DMS79 treated with DMSO at 0.1 percent for 48 hours (cell line): ENCODE results near the gene GPR89B.
A peak's percentile ranks its signal among the peaks of the same experiment; 100 is the strongest.
"Not testable (repeated sequence)": the region's sequence is repeated elsewhere in the genome, so short reads cannot be mapped to it uniquely, and the experiment has no call there.

Experiments used
- DNase-seq: peaks from one replicate; lab custom pipeline; 2025; lab: John Stamatoyannopoulos, UW

GPR89B gene

DNA sequence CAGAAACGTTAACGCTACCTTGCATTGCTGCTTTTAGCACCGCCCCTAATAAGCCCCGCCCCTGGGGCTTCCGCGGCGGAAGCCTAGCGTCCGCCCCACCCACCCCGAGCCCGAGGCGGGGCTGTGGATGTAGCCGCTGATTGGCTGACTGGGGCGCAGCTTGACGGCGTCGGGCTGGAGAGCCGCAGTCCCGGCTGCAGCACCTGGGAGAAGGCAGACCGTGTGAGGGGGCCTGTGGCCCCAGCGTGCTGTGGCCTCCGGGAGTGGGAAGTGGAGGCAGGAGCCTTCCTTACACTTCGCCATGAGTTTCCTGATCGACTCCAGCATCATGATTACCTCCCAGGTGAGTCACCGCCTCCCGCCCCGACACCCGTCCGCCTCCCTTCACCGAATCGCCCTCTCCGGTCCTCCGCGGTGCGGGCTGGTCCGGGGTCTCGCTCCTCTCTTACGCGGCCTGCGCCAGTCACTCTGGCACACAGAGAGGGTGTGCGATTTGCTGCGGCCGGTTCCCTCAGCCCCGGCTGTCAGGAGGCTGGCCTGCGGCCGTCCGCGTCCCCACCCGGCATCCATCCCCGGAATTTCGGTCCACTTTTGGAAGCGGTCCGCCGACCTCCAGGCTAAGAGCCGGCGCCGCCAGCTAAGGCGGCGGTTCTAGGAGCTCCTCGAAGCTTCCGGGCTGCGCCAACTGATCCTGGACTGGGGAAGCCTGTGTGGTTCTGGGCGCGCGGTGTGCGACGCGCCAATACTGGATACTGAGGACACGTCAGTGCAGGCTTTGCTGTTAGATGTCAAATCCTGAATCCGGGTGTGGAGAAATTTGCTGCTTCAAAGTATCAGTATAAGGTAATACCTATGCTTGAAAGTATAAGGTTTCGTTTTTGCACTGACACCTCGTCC lies at the start of gene GPR89B:
Gene GPR89B (plus strand): TSS at position 185 of the 897 bp plus-strand sequence. CDS start 117 bp downstream, at position 302.
- DNase-seq: peak; percentile 61

DNA sequence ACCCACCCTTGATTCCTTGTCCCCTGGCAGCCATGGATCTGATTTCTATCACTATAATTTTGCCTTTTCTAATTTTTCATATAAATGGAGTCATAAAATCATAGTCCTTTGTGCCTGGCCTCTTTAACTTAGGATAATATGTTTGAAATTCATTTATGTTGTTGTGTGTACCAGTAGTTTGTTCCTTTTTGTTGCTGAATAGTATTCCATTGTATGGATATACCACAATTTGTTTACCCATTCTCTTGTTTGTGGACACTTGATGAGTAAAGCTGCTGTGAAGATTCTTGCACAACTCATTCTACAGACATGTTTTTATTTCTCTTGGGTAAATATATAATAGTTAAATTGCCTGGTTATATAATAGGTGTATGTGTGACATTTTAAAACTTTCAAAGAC lies 48.3 kb upstream of the GPR89B start:
- no peak for DNase-seq

DNA sequence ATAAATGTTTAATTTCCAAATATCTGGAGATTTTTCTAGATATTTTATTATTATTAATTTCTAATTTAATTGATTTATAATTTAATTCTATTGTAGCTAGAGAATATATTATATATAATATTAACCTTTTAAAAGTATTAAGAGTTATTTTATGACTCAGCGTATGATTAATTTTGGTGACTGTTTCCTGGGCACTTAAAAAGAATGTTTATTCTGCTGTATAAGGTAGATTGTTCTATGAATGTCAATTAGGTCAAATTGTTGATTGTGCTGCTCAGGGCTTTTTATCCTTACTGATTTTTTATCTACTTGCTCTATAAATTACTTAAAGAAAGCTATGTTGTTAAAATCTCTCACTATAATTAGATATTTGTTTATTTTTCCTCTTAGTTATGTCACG lies 45.7 kb upstream of the GPR89B start:
- no peak for DNase-seq

DNA sequence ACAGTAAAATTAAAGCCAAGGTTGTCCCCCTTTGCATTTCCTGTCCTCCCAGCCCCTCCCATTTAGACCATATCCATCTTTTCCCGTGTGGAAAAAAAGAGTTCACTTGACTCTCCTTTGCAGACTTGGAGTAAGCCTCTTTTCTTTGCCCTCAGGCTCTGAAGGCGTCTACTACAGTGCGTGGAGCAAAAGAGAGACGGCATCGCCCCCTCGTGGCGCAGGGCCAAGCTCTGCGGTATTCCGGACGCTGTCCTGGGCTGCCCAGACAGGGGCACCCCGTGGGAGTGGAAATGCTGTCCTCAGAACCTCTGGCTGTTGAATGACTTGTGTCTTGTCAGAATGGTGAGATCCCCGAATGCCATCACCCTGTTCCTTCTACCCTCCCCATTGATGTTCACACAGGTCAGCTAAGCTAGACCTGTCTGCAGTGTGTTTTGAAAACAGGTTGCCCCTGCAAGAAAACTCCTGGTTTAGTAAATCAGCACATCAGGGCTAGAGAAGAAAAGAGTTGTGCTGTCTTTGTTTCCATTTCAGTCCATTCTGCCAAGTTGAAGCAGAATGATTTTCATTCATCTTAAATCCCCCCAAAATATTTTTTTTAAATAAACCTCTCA lies 37.9 kb upstream of the GPR89B start:
- peak; percentile 45 for DNase-seq

DNA sequence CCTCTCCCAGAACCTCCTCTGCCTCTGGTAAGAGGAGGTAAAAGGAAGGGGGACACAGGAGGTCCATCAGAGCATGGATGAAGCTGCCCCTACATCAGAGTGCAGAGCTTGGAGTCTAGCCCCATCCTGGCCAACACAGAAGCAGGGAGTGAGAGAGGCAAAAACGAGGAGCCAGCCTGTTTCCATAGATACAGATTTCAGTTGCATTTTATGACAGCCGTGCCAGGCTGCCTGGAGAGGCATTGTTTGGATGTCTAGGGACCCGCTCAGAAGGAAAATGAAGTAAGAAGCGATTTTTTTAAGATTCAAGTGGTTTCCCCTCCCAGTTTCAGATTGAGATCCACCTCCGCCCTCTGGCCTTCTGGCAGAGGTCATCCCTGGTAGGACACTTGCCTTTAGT lies 37.1 kb upstream of the GPR89B start:
- no peak for DNase-seq

DNA sequence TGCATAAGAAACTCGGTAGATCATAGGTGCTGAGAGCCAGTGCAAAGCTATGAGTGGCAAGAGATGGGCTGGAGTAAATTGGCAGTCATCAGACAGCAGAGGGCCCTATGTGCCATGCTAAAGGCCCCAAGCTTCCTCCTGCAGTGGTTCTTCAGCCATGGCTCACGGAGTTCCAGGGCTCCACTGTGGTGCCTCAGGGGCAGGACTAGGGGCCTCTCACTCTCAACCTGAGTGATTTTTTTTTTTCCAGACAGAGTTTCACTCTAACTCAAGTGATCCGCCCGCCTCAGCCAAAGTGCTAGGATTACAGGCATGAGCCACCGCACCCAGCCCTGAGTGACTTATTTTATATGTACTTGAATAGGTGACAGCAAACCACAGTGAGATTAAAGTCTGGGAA lies 36.0 kb upstream of the GPR89B start:
- no peak for DNase-seq

DNA sequence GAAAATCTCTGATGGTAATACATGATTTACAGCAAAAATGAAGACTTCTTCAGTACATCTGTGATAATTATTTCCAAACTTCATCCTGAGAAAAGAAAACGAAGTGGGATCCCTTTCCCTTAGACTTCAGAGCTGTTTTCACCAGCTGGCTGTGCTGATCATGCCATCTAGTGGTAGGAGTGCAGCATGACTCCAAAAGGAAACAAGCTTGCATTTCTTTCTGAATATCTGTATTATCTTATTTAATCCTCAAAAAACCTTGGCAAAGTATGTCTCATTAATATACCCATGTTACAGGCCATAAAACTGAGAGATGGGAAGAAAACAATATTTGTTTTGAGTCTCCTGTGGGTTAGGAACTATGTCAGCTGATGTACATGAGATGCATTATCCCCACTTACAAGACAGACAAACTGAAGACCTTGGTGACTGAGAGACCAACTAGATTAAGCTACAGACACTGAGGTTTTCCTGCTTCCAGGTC lies 35.4 kb upstream of the GPR89B start:
- DNase-seq: peak; percentile 49

DNA sequence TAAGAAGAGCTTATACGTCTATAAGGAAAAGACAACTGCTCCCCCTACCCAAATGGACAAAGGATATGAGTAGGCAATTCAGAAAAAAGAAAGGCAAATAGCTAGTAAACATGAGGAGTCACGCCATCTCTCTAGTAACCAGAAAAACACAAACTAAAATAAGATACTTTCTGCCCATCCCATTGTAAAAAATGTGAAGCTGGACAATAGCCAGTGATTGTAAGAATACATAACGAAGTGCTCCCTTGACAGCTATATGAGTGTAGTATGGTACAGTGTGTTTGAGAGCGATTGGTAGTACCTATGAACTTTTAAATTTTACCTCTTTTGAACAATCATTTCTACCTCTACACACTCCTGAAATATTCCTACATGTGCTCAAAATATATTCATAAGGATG lies 33.1 kb upstream of the GPR89B start:
- no peak for DNase-seq

DNA sequence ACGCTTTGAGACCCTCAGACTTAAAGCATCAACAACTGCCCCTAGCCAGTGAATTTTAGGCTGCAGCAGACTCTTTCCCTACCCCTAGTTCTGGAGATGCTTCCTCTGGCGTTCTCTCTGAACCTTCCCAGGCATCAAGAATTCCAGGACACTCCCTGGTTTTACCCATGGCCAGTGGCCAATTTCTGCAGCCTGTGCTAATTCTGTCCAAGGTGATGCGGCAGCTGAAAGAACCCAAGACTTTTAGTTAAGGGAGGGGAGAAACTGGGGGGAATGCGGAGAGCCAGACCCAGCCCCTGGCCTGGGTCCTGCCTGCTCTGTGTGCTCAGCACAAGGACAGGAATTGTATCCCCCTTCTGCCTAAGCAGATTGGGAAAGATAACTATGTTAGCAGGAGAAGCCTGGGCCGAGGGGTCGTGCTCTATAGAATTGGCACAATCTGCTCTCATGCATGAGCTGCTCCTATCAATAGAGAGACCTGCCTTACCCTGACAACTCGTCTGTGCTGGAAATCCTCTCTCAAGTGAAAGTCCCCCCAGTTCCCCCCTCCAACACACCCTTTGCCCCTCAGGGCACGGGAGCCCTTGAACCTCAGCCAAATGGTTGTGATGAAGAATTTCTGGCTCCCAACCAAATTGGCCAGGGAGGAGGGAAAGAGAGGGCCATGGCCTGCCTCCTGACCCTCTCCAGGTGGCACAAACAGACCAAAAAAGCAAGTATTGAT lies 31.0 kb upstream of the GPR89B start:
- peak; percentile 24 for DNase-seq

DNA sequence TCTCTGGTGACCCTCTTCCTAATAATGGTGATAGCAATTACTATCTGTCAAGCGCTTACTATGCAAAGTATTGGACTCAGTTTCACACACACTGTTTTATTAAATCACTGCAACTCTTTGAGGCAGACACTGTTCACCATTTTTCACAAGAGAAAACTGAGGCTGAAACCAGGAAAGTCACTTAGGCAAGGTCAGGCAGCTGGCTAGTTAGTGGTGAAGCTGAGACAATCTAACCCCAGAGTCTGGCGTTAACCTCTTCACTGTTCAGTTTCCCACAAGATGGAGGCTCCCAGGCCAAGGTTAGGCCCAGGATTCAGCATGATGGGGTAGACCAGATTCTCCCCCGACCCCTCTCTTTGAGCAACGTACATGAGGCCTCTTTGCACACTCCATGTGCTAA lies 30.4 kb upstream of the GPR89B start:
- no peak for DNase-seq

DNA sequence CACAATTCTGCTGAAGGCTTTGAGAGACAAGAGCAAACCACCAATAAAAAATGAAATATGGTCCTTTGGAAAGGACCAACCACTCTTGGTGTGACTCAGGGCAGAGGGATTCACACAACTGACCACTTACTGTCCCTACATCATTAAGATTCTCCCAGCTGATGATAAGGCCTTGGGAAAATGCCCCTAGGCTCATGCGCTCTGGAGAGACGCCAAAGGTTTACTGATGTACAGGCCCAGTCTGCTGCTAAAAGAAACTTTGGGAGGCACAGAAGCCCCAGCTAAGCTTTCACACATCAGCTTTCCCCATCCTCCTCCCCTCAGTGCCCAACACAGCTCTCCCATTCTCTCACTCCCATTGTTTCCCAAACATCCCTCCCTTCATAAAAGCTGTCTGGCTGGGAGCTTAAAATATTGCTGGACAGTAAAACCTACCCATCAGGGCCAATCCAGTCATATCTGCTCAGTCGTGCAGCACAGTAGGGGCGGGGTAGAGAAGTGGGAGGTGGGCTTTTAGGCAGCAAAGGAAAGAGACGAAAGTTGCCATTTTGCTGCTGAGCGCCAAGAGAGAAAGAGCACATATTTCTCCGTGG lies 25.9 kb upstream of the GPR89B start, which contains the start of gene GJA8:
Gene GJA8 (plus strand): TSS at position 543 of the 593 bp plus-strand sequence. CDS start 5,161 bp downstream, outside the sequence.
- DNase-seq: no peak

DNA sequence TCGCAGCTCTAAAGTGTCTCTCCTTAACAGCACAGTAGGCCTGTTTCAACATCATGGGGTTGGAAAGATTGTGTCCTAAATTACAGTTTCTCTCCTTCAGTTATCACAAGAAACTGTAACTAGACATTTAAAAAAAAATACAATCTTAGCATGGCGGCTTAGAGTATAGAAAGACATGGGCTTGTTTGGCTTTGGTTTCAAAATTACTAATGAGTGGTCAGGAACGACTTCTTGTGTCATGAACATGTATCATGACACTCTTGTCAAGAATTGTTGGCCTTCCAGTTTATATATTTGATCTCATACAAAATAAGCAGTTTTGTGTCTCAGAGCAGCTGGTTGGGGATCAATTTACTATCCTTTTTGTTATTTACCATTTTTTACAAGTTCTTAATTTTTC lies 23.5 kb upstream of the GPR89B start:
- no peak for DNase-seq

DNA sequence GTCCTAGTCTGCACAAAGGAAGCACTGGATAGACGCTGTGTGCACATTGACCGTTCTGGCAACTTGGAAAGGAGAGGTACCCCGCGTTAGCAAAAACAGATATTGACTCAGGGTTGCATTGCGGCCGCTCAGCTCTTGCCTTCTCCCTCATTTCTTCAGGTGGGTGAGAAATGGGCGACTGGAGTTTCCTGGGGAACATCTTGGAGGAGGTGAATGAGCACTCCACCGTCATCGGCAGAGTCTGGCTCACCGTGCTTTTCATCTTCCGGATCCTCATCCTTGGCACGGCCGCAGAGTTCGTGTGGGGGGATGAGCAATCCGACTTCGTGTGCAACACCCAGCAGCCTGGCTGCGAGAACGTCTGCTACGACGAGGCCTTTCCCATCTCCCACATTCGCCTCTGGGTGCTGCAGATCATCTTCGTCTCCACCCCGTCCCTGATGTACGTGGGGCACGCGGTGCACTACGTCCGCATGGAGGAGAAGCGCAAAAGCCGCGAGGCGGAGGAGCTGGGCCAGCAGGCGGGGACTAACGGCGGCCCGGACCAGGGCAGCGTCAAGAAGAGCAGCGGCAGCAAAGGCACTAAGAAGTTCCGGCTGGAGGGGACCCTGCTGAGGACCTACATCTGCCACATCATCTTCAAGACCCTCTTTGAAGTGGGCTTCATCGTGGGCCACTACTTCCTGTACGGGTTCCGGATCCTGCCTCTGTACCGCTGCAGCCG lies 20.3 kb upstream of the GPR89B start:
- DNase-seq: no peak

DNA sequence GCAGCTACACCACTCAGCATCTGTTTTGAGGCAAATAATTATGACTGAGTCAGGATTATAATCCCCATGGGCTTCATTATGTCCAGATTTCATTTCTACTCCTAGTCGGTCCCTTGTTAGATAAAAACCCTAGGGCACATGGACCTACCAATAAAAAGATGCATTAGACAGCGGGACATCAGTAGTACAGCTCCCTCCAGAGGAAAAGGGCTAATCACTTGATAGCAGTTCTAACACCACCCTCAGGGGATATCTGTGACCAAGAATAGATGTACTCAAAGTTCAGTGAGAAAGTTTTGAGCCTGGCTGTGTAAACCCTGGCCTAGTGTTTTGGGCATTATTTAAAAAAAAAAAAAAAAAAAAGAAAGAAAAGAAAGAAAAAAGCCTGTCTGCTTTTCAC lies 15.7 kb upstream of the GPR89B start:
- DNase-seq: no peak

DNA sequence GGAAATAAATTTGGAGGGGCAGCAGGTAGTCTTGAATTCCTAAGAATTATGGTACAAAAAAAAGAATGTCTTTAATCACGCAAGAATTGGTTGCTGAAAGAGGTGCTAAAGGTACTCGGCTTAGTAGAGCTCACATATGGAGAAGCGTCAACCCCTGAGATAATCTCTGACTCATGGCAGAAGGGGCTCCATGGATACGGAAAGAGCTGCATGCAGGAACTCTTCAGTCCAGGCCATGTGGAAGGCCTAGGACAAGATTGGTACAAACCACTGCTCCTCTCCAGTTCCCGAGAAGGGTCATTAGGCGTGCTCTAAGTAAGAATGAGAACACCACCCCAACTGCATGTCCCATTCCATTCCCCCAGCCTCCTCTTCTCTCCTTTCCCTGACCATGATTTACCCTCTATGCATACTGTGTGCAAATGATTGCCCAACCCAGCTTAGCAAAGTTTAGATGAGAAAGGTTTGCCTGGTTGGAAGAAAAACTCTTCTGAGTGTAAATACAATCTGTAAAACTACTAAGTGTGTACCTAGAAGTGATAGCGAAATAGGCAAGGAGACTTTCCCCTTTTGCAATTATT lies 14.8 kb upstream of the GPR89B start:
- DNase-seq: no peak

DNA sequence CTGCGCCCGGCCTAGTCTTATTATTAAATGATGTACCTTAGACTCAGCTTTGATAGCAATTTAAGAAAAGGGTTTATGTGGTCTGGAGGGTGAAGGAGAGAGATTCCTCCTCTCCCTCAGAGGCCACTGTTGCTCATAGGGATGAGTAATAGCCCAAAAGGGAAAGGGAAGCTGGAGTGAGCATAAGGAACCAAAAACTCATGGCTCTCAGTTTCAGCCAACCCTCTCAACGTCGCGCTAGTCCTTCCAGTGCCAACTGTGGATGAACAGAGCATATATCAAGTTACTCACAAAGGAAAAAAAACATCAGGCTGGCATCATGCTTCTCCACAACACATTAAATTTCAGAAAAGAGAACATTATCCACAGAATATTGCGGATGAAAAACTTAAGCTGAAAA lies 8.3 kb upstream of the GPR89B start:
- DNase-seq: no peak

DNA sequence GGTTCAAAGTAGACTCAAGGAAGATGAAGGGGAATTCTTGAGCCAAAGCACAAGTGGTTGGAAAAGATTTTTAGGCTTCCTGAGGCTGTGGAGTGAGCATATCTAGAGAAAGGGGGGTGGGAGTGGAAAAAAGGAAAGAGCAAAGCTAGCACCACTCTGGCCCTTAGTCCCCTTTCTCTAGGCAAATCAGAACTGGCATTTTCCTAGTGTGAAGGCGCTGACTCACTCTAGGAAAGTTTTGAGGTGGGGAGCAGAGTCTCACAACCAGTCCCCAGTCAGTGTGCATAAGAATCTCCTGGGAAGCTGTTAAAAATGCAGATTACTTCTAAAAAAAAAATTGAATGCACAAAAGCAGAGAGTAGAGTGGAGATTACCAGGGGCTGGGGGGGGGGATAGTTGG lies 3.4 kb upstream of the GPR89B start:
- DNase-seq: no peak

DNA sequence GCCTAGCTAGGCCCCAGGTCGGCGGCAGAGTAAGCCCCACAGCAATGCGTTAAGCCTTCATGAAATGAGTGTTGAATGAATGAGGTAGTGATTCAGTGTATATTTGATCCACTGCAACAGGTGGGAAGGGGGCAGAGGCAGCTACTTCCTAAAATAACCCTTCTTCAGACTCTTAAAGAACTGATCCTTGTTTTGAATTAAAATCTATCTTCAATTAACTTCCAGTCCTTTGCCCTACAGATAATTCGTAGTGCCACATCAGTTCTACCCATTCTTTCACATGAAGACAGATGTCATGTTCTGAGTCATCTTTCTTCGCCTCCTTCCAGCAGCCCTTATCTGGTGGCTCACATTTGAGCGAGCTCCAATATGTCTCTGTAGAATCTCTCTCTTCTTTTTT lies 1.0 kb upstream of the GPR89B start:
- not testable (repeated sequence) for DNase-seq

DNA sequence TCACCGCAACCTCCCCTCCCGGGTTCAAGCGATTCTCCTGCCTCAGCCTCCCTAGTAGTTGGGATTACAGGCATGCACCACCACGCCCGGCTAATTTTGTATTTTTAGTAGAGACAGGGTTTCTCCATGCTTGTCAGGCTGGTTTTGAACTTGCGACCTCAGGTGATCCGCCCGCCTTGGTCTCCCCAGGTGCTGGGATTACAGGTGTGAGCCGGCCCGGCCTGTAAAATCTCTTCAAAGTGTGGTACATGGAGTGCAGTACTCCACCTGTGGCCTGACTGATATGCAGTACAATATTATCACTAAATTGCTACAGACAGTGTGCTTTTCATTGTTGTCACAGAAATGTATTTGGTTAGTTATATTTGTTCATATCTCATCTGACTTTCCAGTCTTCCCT lies 531 bp upstream of the GPR89B start:
- DNase-seq: not testable (repeated sequence)

DNA sequence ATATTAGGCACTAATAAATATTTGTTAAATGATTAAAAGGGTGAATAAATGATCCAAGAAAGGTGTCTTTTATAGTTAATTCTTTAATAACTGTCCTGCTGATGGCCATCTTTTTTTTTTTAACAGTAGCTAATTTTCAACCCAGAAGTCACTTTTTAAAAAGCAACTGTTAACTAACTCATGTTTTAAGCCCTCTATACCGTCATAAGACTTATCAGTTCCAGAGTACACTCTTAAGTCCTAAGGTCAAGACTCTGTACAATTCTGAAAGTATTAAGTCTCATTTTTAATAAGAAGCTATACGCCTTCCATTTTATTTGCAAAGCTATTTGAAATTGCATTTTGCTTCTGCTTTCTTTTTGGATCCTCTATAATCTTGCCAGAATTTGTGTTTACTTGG lies 2.9 kb downstream of the GPR89B start:
- not testable (repeated sequence) for DNase-seq

DNA sequence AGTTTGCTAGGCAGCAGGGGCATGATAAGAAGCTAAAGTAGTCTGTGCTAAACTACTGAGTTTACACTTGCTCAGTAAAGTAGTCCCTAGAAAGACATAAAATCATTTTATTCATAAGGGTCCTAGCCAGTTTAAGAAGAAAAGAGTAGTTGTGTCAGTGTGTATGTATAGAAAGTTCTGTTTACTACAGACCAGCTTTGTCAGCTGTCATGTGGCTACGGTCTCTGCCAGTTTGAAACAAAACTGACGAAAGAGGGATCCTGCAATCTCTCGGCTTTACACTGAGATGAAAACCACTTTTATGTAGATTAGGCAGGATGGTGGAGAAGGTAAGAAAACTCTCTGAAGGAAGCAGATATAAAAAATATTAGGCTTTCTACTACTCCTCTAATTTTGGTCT lies 7.1 kb downstream of the GPR89B start:
- not testable (repeated sequence) for DNase-seq
